A549 (cell line): ENCODE measurements around the gene MYH9. TPM values are rescaled to one million over a fixed set of nuclear protein-coding genes. Genes with fewer than 3 reads are reported as not detected.

Source experiments
- ATAC-seq, 2 experiments: fragments of 200-7000 bp in 1 of 2; fragments of >200 bp in 1 of 2; cut with Nextera tagmentation in 1 of 2; cut with Tn5 transposase in 1 of 2; 3 replicates each; pipeline versions ENCODE4 v1.8.0 to v1.9.1; 2018 to 2020; ENCODE audit warnings: mild to moderate bottlenecking in 1 of 2, moderate library complexity in 1 of 2
- CTCF ChIA-PET: fragments of 300-600 bp; sonication (Branson Sonifier 250); formaldehyde crosslinking; extraction: SDS; loops from one replicate; lab custom pipeline; 2021; ENCODE audit warnings: antibody characterized with exemption, inconsistent platforms; lab: Yijun Ruan, JAX
- POLR2A ChIA-PET: fragments of 350-600 bp; formaldehyde crosslinking; extraction: SDS; loops from one replicate; lab custom pipeline; 2021; ENCODE audit warnings: antibody characterized with exemption, inconsistent platforms; lab: Yijun Ruan, JAX
- DNase-seq, 2 experiments: peaks; one replicate each; pipeline versions ENCODE4 v3.0.0 to v3.0.0-alpha.2; 2011 to 2016; ENCODE audit warnings: low read depth in 1 of 2, low spot score in 1 of 2
- FAIRE-seq: peaks from 2 replicates; lab custom pipeline; 2011; peaks lifted over from hg19 to GRCh38; lab: Jason Lieb, UNC
- H3K27ac ChIP-seq, 2 experiments: fragments of >200 bp; sonication (Bioruptor Twin); formaldehyde crosslinking; 3 replicates each; pipeline ENCODE4 v1.5.1; 2016 to 2017
- H3K4me1 ChIP-seq: fragments of >200 bp; sonication (Bioruptor Twin); formaldehyde crosslinking; 3 replicates; pipeline ENCODE4 v1.6.1; 2016
- H3K4me2 ChIP-seq: fragments of >200 bp; sonication (Bioruptor Twin); formaldehyde crosslinking; 3 replicates; pipeline ENCODE4 v1.6.1; 2016
- H3K4me3 ChIP-seq: fragments of >200 bp; sonication (Bioruptor Twin); formaldehyde crosslinking; 3 replicates; pipeline ENCODE4 v1.5.1; 2016
- H3K9me3 ChIP-seq: fragments of >200 bp; sonication (Bioruptor Twin); formaldehyde crosslinking; 3 replicates; pipeline ENCODE4 v1.6.1; 2016
- CBX2 ChIP-seq: fragments of 200-600 bp; sonication (generic); IDR thresholded peaks from 2 replicates; pipeline ENCODE4 v1.6.1; 2016; ENCODE audit warnings: low read depth, mild to moderate bottlenecking, borderline replicate concordance
- EHF ChIP-seq: fragments of 250-450 bp; sonication (Bioruptor Pico); IDR thresholded peaks from 2 replicates; pipeline ENCODE4 v1.5.0; 2020; ENCODE audit warnings: mild to moderate bottlenecking
- EHMT2 ChIP-seq: fragments of 200-600 bp; sonication (generic); IDR thresholded peaks from 2 replicates; pipeline ENCODE4 v1.6.1; 2016; ENCODE audit warnings: antibody characterized with exemption, low read depth, mild to moderate bottlenecking, moderate library complexity
- ESRRA ChIP-seq: fragments of 150-350 bp; IDR thresholded peaks from 2 replicates; pipeline ENCODE4 v1.6.1; 2014; ENCODE audit warnings: mild to moderate bottlenecking, low read length, borderline replicate concordance
- FOXS1 ChIP-seq: fragments of 250-450 bp; sonication (Bioruptor Pico); IDR thresholded peaks from 2 replicates; pipeline ENCODE4 v1.5.0; 2020; ENCODE audit warnings: mild to moderate bottlenecking, moderate library complexity
- HOXB13 ChIP-seq: fragments of 250-450 bp; sonication (Bioruptor Pico); IDR thresholded peaks from 2 replicates; pipeline ENCODE4 v1.5.0; 2020; ENCODE audit warnings: low read depth, mild to moderate bottlenecking, moderate library complexity
- MYC ChIP-seq: IDR thresholded peaks from 2 replicates; pipeline ENCODE4 v1.6.1; 2012; ENCODE audit warnings: mild to moderate bottlenecking, inconsistent platforms, low read length, improper control_type of control experiment, borderline replicate concordance
- NFE2L2 ChIP-seq: fragments of 150-350 bp; conservative IDR thresholded peaks from 2 replicates; pipeline ENCODE4 v1.6.1; 2014; ENCODE audit warnings: low read length
- PHF8 ChIP-seq: fragments of 200-600 bp; sonication (generic); IDR thresholded peaks from 2 replicates; pipeline ENCODE4 v1.6.1; 2016; ENCODE audit warnings: low read depth, mild to moderate bottlenecking, antibody characterized with exemption, moderate library complexity, borderline replicate concordance
- POLR2A ChIP-seq: IDR thresholded peaks from 2 replicates; pipeline ENCODE4 v1.6.1; 2012; ENCODE audit warnings: mild to moderate bottlenecking, low read length
- RAD21 ChIP-seq, 2 experiments: fragments of >200 bp in 1 of 2; sonication (Bioruptor Twin) in 1 of 2; formaldehyde crosslinking in 1 of 2; IDR thresholded peaks in 1 of 2; conservative IDR thresholded peaks in 1 of 2; 2 replicates in 1 of 2; 3 replicates in 1 of 2; pipeline ENCODE4 v1.6.1; 2012 to 2018; ENCODE audit warnings: inconsistent platforms in 1 of 2
- SMC3 ChIP-seq: fragments of >200 bp; sonication (Bioruptor Twin); formaldehyde crosslinking; IDR thresholded peaks from 3 replicates; pipeline ENCODE4 v1.6.1; 2018; ENCODE audit warnings: inconsistent platforms
- SREBF2 ChIP-seq: fragments of 450-650 bp; IDR thresholded peaks from 2 replicates; pipeline ENCODE4 v1.6.1; 2014; ENCODE audit warnings: mild to moderate bottlenecking, moderate library complexity
- ZSCAN20 ChIP-seq: fragments of 250-450 bp; sonication (Bioruptor Pico); IDR thresholded peaks from 2 replicates; pipeline ENCODE4 v1.8.0; 2022; ENCODE audit warnings: mild to moderate bottlenecking, moderate library complexity
- WGBS: methylation state at CpG from one replicate; pipeline ENCODE4 v1.1.6; 2017; ENCODE audit errors: missing lambda C conversion rate; 5-methylcytosine and 5-hydroxymethylcytosine counted together
- polyA plus RNA-seq, 4 experiments: library from polyadenylated mRNA; depleted of rRNA in 3 of 4; stranded (reverse); fragments of >200 nt; fragmentation: RNase III in 1 of 4; extraction: RNeasy Plus Mini Kit Qiagen cat#74134 plus additional on column Dnase treatment in 1 of 4; gene quantifications; 2 replicates in 3 of 4; 3 replicates in 1 of 4; pipeline ENCODE4 v1.2.3, GENCODE V29; 2011 to 2017
- TF ChIP-seq, protein P1 (sequence below): fragments of >200 bp; sonication (Bioruptor Twin); formaldehyde crosslinking; IDR thresholded peaks from 3 replicates; pipeline ENCODE4 v1.5.1; 2016
- TF ChIP-seq, protein P2 (sequence below): IDR thresholded peaks from 2 replicates; pipeline ENCODE4 v1.6.1; 2012
- TF ChIP-seq, protein P3 (sequence below): IDR thresholded peaks from 2 replicates; pipeline ENCODE4 v1.6.1; 2012; ENCODE audit warnings: low read depth, borderline replicate concordance

MYH9 gene
- polyA plus RNA-seq, 2 of the 4 experiments (the other 2 are of a cell fraction): 92.1 to 158 TPM

DNA sequence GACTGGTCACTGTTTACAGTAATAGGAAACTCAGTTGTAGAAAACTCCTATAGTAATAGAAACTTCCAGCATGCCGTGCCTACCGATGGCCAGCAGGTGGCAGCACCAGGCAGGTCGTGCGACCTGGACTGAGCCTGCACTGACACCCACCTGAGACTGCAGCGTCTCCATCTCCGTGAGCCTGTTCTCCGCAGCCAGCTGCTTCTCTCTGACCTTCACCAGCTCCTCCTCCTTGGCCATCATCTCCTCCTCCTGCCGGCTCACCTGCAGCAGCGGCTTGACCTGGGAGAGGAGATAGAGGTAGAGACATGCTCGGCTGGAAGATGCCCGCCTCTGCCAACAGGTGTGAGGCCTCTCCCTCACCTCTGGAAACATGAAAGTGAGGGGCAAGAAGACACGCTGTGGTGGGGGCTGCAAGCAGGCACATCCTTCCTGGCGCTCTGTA lies 86.4 kb downstream of the MYH9 start:
- ChIA-PET POLR2A (no interaction called here), CTCF (interaction anchor here (0.8 to 8.7 kb wide), 38 partner anchors 8 to 200 kb away, joined by 3 to 113 read pairs (median 6); partner anchors contain the start of genes MYH9 and TXN2)
- H3K9me3 ChIP-seq: no peaks in the 10 kb centered on the region
- peaks cover 27% of the 10 kb centered on the region; the same call in 2 of the 3 replicates for H3K4me1 ChIP-seq
- H3K4me2 ChIP-seq: no peak overlapping the region
- H3K27ac ChIP-seq: peak overlapping the region in 1 of 2 experiments; percentile 40; a peak in 1 of 6 replicates
- ATAC-seq (peak; percentile 64 to 76; a peak in 5 of 6 replicates), DNase-seq (peak; percentile 28 to 70), FAIRE-seq (no peak)
- TF ChIP-seq SMC3 (peak; percentile 75), ESRRA (no peak), EHMT2 (no peak), RAD21 (conservative IDR thresholded peaks at IDR 0.05 in 1 of 2, IDR thresholded peaks at IDR 0.05 in 1 of 2) (peak; percentile 73 to 75), FOXS1 (no peak)
- TF ChIP-seq, protein P1, sequence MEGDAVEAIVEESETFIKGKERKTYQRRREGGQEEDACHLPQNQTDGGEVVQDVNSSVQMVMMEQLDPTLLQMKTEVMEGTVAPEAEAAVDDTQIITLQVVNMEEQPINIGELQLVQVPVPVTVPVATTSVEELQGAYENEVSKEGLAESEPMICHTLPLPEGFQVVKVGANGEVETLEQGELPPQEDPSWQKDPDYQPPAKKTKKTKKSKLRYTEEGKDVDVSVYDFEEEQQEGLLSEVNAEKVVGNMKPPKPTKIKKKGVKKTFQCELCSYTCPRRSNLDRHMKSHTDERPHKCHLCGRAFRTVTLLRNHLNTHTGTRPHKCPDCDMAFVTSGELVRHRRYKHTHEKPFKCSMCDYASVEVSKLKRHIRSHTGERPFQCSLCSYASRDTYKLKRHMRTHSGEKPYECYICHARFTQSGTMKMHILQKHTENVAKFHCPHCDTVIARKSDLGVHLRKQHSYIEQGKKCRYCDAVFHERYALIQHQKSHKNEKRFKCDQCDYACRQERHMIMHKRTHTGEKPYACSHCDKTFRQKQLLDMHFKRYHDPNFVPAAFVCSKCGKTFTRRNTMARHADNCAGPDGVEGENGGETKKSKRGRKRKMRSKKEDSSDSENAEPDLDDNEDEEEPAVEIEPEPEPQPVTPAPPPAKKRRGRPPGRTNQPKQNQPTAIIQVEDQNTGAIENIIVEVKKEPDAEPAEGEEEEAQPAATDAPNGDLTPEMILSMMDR: peak; percentile 68
- TF ChIP-seq, protein P2, sequence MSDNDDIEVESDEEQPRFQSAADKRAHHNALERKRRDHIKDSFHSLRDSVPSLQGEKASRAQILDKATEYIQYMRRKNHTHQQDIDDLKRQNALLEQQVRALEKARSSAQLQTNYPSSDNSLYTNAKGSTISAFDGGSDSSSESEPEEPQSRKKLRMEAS: peak; percentile 24; the same call in 1 of the 2 replicates
- 55% methylated on average over 8 of the region's 13 CpGs for WGBS
- no peak overlapping the region for H3K4me3 ChIP-seq

DNA sequence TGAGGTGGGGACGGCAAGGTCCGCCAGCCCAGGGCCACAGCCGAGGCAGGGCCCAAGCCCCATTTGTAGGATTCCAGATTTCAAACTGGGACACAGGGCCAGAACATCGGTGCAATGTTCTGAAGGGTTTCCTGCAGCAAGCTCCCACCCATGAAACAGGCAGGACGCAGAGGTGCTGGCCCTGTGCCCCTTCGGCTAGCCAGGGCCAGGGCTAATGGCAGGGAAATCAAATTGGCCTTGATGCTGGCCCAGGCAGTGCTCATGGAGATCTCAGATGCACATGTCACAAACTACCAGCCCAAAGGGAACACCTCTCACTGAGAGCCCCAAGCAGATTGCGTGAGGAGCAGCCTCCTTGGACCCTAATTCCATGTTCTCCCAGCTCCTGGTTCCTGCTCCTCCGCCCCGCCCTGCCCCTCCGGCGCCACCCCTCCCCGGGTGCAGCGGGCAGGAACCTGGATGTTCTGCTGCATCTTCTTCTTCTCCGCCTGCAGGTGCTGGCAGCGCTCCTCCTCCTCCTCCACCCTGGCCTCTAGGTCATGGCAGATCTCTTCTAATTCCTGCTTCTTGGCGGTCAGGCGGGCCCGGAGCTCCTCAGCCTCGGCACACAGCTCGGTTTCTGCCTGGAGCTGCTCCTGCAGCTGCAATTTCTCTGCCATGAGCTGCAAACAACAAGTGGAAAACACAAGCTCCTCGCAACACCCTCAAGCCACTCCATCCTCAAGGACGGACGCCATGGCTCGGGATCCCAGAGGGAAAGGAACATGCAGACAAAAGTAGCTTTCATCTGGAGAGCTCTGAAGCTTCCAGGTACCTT lies 87.2 kb downstream of the MYH9 start:
- TF ChIP-seq NFE2L2: no peak
- TF ChIP-seq, protein P3, sequence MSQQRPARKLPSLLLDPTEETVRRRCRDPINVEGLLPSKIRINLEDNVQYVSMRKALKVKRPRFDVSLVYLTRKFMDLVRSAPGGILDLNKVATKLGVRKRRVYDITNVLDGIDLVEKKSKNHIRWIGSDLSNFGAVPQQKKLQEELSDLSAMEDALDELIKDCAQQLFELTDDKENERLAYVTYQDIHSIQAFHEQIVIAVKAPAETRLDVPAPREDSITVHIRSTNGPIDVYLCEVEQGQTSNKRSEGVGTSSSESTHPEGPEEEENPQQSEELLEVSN: no peak
- TF ChIP-seq CBX2: no peak
- no peak for TF ChIP-seq HOXB13 (CRISPR knock-in tag)
- no peak for TF ChIP-seq MYC
- ChIA-PET CTCF (interaction anchor here (0.6 to 8.7 kb wide), 35 partner anchors 8 to 210 kb away, joined by 3 to 113 read pairs (median 7); partner anchors contain the start of genes MYH9 and TXN2), POLR2A (interaction anchor here (0.6 kb wide), 1 partner anchor 53 kb away, joined by 3 read pairs; no protein-coding TSS in a partner anchor)
- Histone ChIP-seq H3K27ac (peak overlapping the region in 1 of 2 experiments; percentile 40; a peak in 2 of 6 replicates), H3K4me1 (peaks cover 27% of the 10 kb centered on the region; the same call in 2 of the 3 replicates), H3K4me3 (no peak overlapping the region), H3K4me2 (no peak overlapping the region), H3K9me3 (no peaks in the 10 kb centered on the region)
- no peak for DNase-seq
- ATAC-seq: no peak
- 89% methylated on average over 17 of the region's 24 CpGs for WGBS
- no peak for FAIRE-seq

DNA sequence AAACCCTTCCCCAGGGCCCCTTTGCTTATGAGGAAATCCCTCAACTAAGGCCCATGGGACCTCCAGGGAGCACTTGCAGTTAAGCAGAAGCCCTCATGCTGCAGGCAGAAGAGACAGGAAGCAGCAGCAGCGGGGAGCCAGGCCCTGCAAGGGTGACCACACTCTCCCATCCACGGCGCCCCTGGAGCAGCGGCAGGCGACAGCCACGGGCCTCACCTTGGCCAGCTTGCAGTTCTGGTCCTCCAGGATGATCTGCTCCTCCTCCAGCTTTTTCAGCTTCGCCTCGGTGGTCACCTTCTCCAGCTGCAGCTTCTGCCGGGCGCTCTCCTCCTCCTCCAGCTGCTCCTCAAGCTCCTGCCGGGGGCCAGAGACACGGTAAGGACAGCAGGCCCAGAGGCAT lies 87.9 kb downstream of the MYH9 start:
- Histone ChIP-seq H3K27ac (no peak overlapping the region), H3K4me1 (peaks cover 27% of the 10 kb centered on the region; the same call in 2 of the 3 replicates)
- 94% methylated on average over 12 of the region's 12 CpGs for WGBS
- no peak for FAIRE-seq
- TF ChIP-seq EHF: no peak
- TF ChIP-seq ZSCAN20: no peak
- no peak for TF ChIP-seq ESRRA
- no peak for TF ChIP-seq PHF8
- no peak for TF ChIP-seq SREBF2
- TF ChIP-seq POLR2A: no peak
- TF ChIP-seq, all 56 proteins: peak for 0
- Histone ChIP-seq H3K9me3 (no peaks in the 10 kb centered on the region), H3K4me2 (no peak overlapping the region), H3K4me3 (no peak overlapping the region)
- no peak for DNase-seq
- ATAC-seq: no peak
- ChIA-PET CTCF (interaction anchor here (0.8 to 8.7 kb wide), 10 partner anchors 13 to 201 kb away, joined by 3 to 113 read pairs (median 14); no protein-coding TSS in a partner anchor), POLR2A (no interaction called here)
